T-helper 2 cell treated with Interferon-gamma antibody and Interleukin-4, amounts not matched to agents 5 μg/mL and 100 μg/mL, for 36 hours (primary cell): ENCODE data around the gene CDR2.
A peak's percentile ranks its signal among the peaks of the same experiment; 100 is the strongest.

Experiments used
- DNase-seq: peaks from one replicate; pipeline ENCODE4 v3.0.0; 2021; ENCODE audit warnings: low spot score
- H3K27ac Mint-ChIP-seq: one replicate; pipeline ENCODE4 v1.8.0; 2021; ENCODE audit warnings: mild to moderate bottlenecking, mixed read lengths
- H3K27me3 Mint-ChIP-seq: one replicate; pipeline ENCODE4 v1.8.0; 2021; ENCODE audit warnings: low read depth, mixed read lengths
- H3K36me3 Mint-ChIP-seq: one replicate; pipeline ENCODE4 v1.8.0; 2021; ENCODE audit warnings: low read depth, mixed read lengths
- H3K4me1 Mint-ChIP-seq: one replicate; pipeline ENCODE4 v1.8.0; 2021; ENCODE audit warnings: low read depth, mixed read lengths
- H3K4me3 Mint-ChIP-seq: one replicate; pipeline ENCODE4 v1.8.0; 2022; ENCODE audit warnings: mild to moderate bottlenecking, moderate library complexity, mixed read lengths
- H3K9me3 Mint-ChIP-seq: one replicate; pipeline ENCODE4 v1.8.0; 2021; ENCODE audit warnings: mixed read lengths

The CDR2 gene

GRCh38 chr16:22329199-22329695 is 45.2 kb downstream of the CDR2 start:
- no peak overlapping the region for H3K27ac Mint-ChIP-seq

DNA sequence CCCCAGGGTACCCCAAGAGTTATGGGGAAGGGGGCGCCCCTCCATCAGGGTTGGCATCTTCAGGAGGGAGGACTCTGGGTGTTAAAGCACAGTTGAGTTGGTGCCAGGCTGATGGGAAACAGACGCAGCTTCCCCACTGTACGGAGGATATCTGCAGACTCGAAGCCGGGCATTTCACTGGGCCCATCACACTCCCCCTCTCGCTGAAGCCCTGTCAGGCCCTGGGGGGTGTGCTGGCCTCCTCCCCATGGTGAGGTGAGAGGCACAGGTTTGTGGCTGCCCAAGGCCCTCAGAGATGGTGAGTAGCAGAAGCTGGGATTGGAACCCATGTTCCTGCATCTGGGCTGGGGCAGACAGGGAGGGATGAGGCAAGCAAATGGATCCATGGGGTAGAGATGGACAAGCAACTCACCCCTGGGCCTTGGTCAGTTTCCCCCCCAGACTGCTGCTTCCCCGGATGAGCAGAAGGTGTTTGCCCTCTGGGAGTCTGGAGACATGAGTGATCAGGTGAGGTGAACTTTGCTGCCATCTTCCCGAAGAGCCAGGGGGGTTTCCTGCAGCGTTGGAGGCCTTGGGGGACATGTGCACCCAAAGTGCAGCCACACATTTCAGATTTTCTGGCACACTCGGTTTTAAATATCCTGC is 46.2 kb downstream of the CDR2 start:
- peaks cover 2% of the 10 kb centered on the region for H3K4me1 Mint-ChIP-seq
- H3K36me3 Mint-ChIP-seq = peaks cover 40% of the 10 kb centered on the region
- H3K27ac Mint-ChIP-seq = no peak overlapping the region
- no peak overlapping the region for H3K4me3 Mint-ChIP-seq
- no peak for DNase-seq
- H3K27me3 Mint-ChIP-seq = no peaks in the 10 kb centered on the region
- no peaks in the 10 kb centered on the region for H3K9me3 Mint-ChIP-seq

More at GRCh38 chr16:22329199-22329695, 45.2 kb downstream of the CDR2 start:
- Mint-ChIP-seq H3K27me3 (no peaks in the 10 kb centered on the region), H3K36me3 (peaks cover 47% of the 10 kb centered on the region), H3K4me3 (no peak overlapping the region), H3K4me1 (peaks cover 2% of the 10 kb centered on the region), H3K9me3 (no peaks in the 10 kb centered on the region)
- DNase-seq = no peak

- Mint-ChIP-seq H3K4me3 (no peak overlapping the region), H3K27ac (no peak overlapping the region), H3K36me3 (peaks cover 37% of the 10 kb centered on the region), H3K27me3 (no peaks in the 10 kb centered on the region), H3K9me3 (no peaks in the 10 kb centered on the region), H3K4me1 (peaks cover 2% of the 10 kb centered on the region)
- no peak for DNase-seq
These were observed 47.0 kb downstream of the CDR2 start for GRCh38 chr16:22327446-22327775.

- DNase-seq = no peak
- no peak overlapping the region for H3K27ac Mint-ChIP-seq
- H3K4me3 Mint-ChIP-seq = no peak overlapping the region
- peaks cover 33% of the 10 kb centered on the region for H3K36me3 Mint-ChIP-seq
- no peaks in the 10 kb centered on the region for H3K9me3 Mint-ChIP-seq
- no peaks in the 10 kb centered on the region for H3K27me3 Mint-ChIP-seq
- peaks cover 2% of the 10 kb centered on the region for H3K4me1 Mint-ChIP-seq
These were observed 47.5 kb downstream of the CDR2 start for GRCh38 chr16:22326771-22327445.

- no peak overlapping the region for H3K27ac Mint-ChIP-seq
These were observed 48.1 kb downstream of the CDR2 start for GRCh38 chr16:22326369-22326652.

DNA sequence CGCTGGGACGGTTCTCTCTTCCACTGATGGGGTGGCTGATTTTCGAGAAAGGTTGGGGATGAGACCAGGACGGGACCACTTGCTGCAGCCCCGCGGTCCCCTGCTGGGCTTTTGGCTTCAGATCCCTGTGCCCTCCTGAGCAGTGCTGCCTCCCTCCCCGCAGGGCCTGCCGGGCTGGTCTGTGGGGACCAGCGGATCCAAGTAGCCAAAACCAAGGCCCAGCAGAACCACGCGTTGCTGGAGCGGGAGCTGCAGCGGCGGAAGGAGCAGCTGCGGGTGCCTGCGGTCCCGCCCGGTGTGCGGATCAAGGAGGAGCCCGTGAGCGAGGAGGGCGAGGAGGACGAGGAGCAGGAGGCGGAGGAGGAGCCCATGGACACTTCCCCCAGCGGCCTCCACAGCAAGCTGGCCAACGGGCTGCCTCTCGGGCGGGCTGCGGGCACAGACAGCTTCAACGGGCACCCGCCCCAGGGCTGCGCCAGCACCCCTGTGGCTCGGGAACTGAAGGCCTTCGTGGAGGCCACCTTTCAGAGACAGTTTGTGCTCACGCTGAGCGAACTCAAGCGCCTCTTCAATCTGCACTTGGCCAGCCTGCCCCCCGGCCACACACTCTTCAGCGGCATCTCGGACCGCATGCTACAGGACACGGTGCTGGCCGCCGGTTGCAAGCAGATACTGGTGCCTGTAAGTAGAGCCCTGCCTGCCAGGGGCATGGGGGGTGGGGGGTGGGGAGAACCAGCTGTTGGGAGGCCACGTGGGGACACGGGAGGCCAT is 48.6 kb downstream of the CDR2 start:
- Mint-ChIP-seq H3K4me1 (peaks cover 6% of the 10 kb centered on the region), H3K36me3 (peaks cover 32% of the 10 kb centered on the region), H3K27ac (no peak overlapping the region), H3K4me3 (no peak overlapping the region), H3K9me3 (no peaks in the 10 kb centered on the region), H3K27me3 (no peaks in the 10 kb centered on the region)
- DNase-seq = no peak

More at GRCh38 chr16:22326369-22326652, 48.1 kb downstream of the CDR2 start:
- peaks cover 28% of the 10 kb centered on the region for H3K36me3 Mint-ChIP-seq
- H3K9me3 Mint-ChIP-seq = no peaks in the 10 kb centered on the region
- no peaks in the 10 kb centered on the region for H3K27me3 Mint-ChIP-seq
- peaks cover 3% of the 10 kb centered on the region for H3K4me1 Mint-ChIP-seq
- no peak for DNase-seq
- no peak overlapping the region for H3K4me3 Mint-ChIP-seq

GRCh38 chr16:22324787-22325597 is 49.4 kb downstream of the CDR2 start:
- Mint-ChIP-seq H3K36me3 (peaks cover 30% of the 10 kb centered on the region), H3K4me1 (peaks cover 8% of the 10 kb centered on the region), H3K27ac (no peak overlapping the region), H3K27me3 (no peaks in the 10 kb centered on the region), H3K4me3 (no peak overlapping the region), H3K9me3 (no peaks in the 10 kb centered on the region)
- no peak for DNase-seq

DNA sequence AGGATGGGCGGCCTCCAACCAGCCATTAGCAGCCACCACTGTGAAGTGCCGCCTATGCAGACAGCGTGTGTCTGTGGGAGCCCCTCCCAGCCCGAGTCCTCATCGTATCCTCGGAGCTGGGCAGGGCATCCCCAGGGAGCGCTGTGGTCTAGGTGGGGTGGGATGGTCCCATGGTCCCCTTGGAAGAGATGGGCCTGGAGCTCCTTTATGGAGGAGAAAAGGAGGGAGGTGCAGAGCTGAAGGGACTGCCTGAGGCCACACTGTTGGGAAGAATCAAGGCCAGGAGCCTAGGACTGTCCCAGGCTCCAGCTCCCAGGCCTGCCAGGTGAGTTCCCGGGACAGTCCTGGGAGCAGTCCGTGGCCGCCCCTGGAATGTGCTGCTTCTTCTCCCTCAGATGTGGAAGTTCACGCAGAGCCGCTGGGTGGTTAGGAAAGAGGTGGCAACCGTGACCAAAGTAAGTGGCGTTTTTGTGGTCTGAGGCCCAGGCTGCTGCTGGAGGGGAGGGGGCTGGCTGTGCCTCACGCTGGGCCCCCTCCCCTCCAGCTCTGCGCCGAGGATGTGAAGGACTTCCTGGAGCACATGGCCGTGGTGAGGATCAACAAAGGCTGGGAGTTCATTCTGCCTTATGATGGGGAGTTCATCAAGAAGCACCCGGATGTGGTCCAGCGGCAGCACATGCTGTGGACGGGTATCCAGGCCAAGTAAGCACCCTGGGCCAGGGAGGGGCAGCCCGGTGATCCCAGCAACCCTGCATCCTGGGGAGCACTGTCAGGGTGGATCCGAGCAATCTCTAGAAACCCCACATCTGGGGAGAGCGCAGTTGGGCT is 50.2 kb downstream of the CDR2 start:
- Mint-ChIP-seq H3K36me3 (peaks cover 31% of the 10 kb centered on the region), H3K27me3 (no peaks in the 10 kb centered on the region), H3K4me1 (peaks cover 8% of the 10 kb centered on the region), H3K9me3 (no peaks in the 10 kb centered on the region), H3K4me3 (no peak overlapping the region), H3K27ac (no peak overlapping the region)
- DNase-seq = no peak

DNA sequence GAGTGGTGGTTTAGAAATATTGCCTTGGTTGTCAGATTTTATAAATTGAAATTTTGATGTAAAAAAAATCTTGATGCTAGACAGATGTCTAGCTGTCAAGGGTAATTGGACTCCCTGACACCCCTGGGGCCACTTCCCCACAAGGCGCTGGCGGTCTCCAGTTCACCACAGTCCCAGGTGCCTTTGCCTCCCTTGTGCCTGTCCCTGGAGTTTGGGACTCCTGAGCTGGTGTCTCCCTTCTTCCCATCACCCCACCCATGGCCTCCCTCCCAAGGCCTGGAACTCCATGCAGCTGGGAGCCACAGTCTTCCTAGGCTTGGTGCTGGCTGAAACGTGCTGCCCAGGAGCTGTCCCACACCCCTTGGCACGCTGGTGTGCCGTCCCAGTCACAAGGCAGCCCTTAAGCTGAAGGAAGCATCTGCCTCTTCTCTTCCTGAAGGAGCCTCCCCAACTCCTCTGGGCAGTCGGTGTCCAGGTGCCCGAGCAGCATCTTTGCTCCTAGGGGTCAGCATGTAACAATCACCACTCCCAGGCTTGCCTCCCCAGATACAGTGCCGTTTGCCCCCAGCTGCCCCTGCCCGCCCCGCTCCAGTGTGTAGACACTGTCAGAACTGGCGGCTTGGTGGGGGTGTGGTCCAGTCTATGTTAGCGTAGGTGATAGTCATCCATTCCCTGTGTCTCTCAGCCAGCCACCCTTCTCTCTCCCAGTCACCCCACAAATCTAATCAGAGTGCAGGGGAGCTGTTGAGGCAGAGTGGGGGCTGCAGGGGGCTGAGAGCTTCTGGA is 51.1 kb downstream of the CDR2 start:
- no peak for DNase-seq
- H3K36me3 Mint-ChIP-seq = peaks cover 30% of the 10 kb centered on the region
- H3K4me1 Mint-ChIP-seq = peaks cover 8% of the 10 kb centered on the region
- no peaks in the 10 kb centered on the region for H3K9me3 Mint-ChIP-seq
- no peak overlapping the region for H3K4me3 Mint-ChIP-seq
- no peaks in the 10 kb centered on the region for H3K27me3 Mint-ChIP-seq
- H3K27ac Mint-ChIP-seq = no peak overlapping the region

- DNase-seq = no peak
- Mint-ChIP-seq H3K27ac (no peak overlapping the region), H3K27me3 (no peaks in the 10 kb centered on the region), H3K4me3 (no peak overlapping the region), H3K9me3 (no peaks in the 10 kb centered on the region), H3K4me1 (peaks cover 8% of the 10 kb centered on the region), H3K36me3 (peaks cover 28% of the 10 kb centered on the region)
These were observed 51.7 kb downstream of the CDR2 start for GRCh38 chr16:22322741-22323140.

DNA sequence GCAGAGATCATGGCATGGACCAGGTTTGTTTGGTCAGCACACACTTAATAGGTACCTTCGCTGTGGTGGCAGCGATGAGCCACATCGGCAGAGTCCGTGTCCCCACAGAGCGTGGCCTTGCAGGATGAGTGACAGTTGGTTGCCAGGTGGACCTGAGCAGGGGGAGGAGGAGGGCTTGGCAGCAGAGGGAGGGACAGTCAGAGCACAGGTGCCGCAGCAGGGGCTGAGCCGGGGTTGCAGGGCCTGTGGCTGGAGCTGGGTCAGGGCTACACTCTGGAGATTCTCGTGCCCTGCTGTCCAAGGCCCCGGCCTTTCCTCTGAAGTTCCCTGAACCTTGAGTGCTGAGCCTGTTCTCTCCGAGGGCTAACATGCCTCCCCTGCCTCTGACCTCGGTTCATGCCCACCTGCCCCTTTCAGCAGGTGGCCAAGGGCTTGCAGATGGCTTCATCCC is 52.4 kb downstream of the CDR2 start:
- Mint-ChIP-seq H3K9me3 (no peaks in the 10 kb centered on the region), H3K4me1 (peaks cover 8% of the 10 kb centered on the region), H3K27ac (no peak overlapping the region), H3K36me3 (peaks cover 31% of the 10 kb centered on the region), H3K4me3 (no peak overlapping the region), H3K27me3 (no peaks in the 10 kb centered on the region)
- DNase-seq = no peak

- H3K36me3 Mint-ChIP-seq = peaks cover 32% of the 10 kb centered on the region
- H3K4me1 Mint-ChIP-seq = peaks cover 8% of the 10 kb centered on the region
- H3K27me3 Mint-ChIP-seq = no peaks in the 10 kb centered on the region
- H3K27ac Mint-ChIP-seq = no peak overlapping the region
- no peaks in the 10 kb centered on the region for H3K9me3 Mint-ChIP-seq
- H3K4me3 Mint-ChIP-seq = no peak overlapping the region
- peak; percentile 59 for DNase-seq
These were observed 52.9 kb downstream of the CDR2 start for GRCh38 chr16:22321340-22322001.
